ENCODE results near the gene ST6GAL2. TPM values are rescaled to one million over a fixed set of nuclear protein-coding genes. Genes with fewer than 3 reads are reported as not detected.

Gene ST6GAL2
- total and polyA plus RNA-seq, 9 of the 15 experiments (the other 6 are each of a cell fraction or from before 2014, with no cell fraction given): not detected

GRCh38 chr2:106812841-106813240 lies 73.1 kb downstream of the ST6GAL2 start:
- DNase-seq (ENCODE audit: extremely low read depth in 1 of 4, low spot score in 3 of 4): no peak
- Histone ChIP-seq H3K79me2 (ENCODE audit: control insufficient read depth, insufficient read depth, low read length) (no peaks in the 10 kb centered on the region), H3K4me1 (replicated peaks in 1 of 2; ENCODE audit: control insufficient read depth in 2 of 2, insufficient read depth in 2 of 2, low read length in 2 of 2) (no peaks in the 10 kb centered on the region), H3K4me3 (no peak overlapping the region), H3K36me3 (ENCODE audit: control insufficient read depth, insufficient read depth, low read length) (no peaks in the 10 kb centered on the region), H3K4me2 (ENCODE audit: insufficient read depth, low read length) (no peak overlapping the region), H3K9me3 (replicated peaks; ENCODE audit: control insufficient read depth, insufficient read depth, low read depth, low read length) (no peaks in the 10 kb centered on the region), H3K27ac (ENCODE audit: extremely low read depth, low read depth, low read length) (no peak overlapping the region), H4K20me1 (replicated peaks; ENCODE audit: control insufficient read depth, insufficient read depth, low read length) (no peaks in the 10 kb centered on the region), H3K9ac (ENCODE audit: insufficient read depth in 1 of 2, low read depth in 2 of 2, low read length in 2 of 2) (no peak overlapping the region), H3K27me3 (ENCODE audit: control insufficient read depth in 2 of 2, insufficient read depth in 2 of 2, low read length in 2 of 2) (no peaks in the 10 kb centered on the region), H3K9me1 (ENCODE audit: control insufficient read depth, insufficient read depth, low read length) (no peaks in the 10 kb centered on the region), H2AFZ (ENCODE audit: low read depth, low read length) (no peak overlapping the region)
- no peak for FAIRE-seq
- no TSS peak for BruUV-seq (replicated peaks)
- ChIA-PET POLR2A (no interaction called here), CTCF (ENCODE audit: low intra/inter-chr PET ratio) (no interaction called here)
- ATAC-seq: no peak
- intact Hi-C loops (cut with micrococcal nuclease) (no loop called here), in situ Hi-C loops (cut with MboI) (no loop called here)
- TF ChIP-seq ZNF12 (CRISPR knock-in tag; IDR thresholded peaks at IDR 0.05) (no peak), SAP30 (IDR thresholded peaks at IDR 0.05; ENCODE audit: borderline replicate concordance, insufficient read depth, low read depth, low read length, poor library complexity, severe bottlenecking) (no peak), HMGXB4 (CRISPR knock-in tag; IDR thresholded peaks at IDR 0.05) (no peak), ZNF707 (CRISPR knock-in tag; conservative IDR thresholded peaks at IDR 0.05) (no peak), TRIM24 (IDR thresholded peaks at IDR 0.05) (no peak), THAP12 (CRISPR knock-in tag; IDR thresholded peaks at IDR 0.05) (no peak), NFIX (CRISPR knock-in tag; IDR thresholded peaks at IDR 0.05; ENCODE audit: low read depth) (no peak), SP2 (IDR thresholded peaks at IDR 0.05; ENCODE audit: extremely low read depth, low read depth, low read length, poor library complexity, severe bottlenecking) (no peak), ZNF3 (CRISPR knock-in tag; IDR thresholded peaks at IDR 0.05) (no peak), ELF1 (tag; IDR thresholded peaks at IDR 0.05) (no peak), ZNF717 (CRISPR knock-in tag; IDR thresholded peaks at IDR 0.05) (no peak), CHCHD3 (CRISPR knock-in tag; IDR thresholded peaks at IDR 0.05) (no peak), ZBTB34 (CRISPR knock-in tag; IDR thresholded peaks at IDR 0.05) (no peak), ZFPM2 (CRISPR knock-in tag; IDR thresholded peaks at IDR 0.05) (no peak), SMAD4 (CRISPR knock-in tag; conservative IDR thresholded peaks at IDR 0.05) (no peak), ILK (tag; IDR thresholded peaks at IDR 0.05; ENCODE audit: borderline replicate concordance, low read depth) (no peak), SPI1 (IDR thresholded peaks at IDR 0.05; ENCODE audit: borderline replicate concordance, low read depth, low read length) (no peak), ZNF197 (CRISPR knock-in tag; IDR thresholded peaks at IDR 0.05; ENCODE audit: low read depth) (no peak), CBX3 (IDR thresholded peaks at IDR 0.05; ENCODE audit: borderline replicate concordance in 1 of 2, low read length in 2 of 2) (no peak), HEY1 (CRISPR knock-in tag; IDR thresholded peaks at IDR 0.05; ENCODE audit: borderline replicate concordance) (no peak)
- 0% methylated on average over 5 of the region's 5 CpGs for WGBS (ENCODE audit: insufficient coverage, low coverage, missing lambda C conversion rate)
